ENCODE data around the gene IL18RAP.

IL18RAP gene

GRCh38 chr2:102422910-102423309, at the start of gene IL18RAP:
TSS of gene IL18RAP (plus strand) at chr2:102423160. CDS start at chr2:102423278, 118 bp downstream.
- DNase-seq = no peak

GRCh38 chr2:102376052-102376591, 46.8 kb upstream of the IL18RAP start:
- DNase-seq = no peak

GRCh38 chr2:102383722-102384121, 39.2 kb upstream of the IL18RAP start:
- no peak for DNase-seq

GRCh38 chr2:102385522-102385921, 37.4 kb upstream of the IL18RAP start:
- DNase-seq = no peak

- DNase-seq = no peak
Observed at GRCh38 chr2:102386004-102386403, 37.0 kb upstream of the IL18RAP start.

DNA sequence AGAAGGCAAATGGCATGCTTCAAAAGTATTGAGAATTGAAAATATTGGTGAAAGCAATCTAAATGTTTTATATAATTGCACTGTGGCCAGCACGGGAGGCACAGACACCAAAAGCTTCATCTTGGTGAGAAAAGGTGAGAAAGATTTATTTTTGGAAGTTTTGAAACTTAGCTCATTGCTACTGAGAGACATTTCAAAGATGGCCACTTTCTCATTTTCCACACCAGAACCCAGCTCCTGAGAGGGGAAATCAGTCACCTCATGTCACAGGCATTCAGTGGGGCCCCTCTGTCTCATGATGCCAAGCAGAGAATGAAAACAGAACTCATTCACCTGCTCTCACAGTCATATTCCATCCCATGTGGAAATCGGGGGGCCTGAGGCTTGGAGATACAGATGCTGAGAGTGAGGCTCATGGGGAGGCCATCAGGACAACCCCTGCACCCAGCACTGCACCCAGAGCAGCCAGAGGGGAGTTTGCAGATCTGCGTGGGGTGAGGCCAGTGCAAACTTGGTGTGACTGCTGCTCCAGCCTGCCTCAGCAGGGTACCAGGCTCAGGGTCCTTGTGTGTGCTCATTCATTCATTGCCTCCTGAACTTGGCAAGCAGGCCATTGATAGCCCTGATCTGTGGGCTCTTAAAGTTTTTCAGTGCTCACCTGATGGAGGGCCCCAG, 36.0 kb upstream of the IL18RAP start:
- DNase-seq = no peak

DNA sequence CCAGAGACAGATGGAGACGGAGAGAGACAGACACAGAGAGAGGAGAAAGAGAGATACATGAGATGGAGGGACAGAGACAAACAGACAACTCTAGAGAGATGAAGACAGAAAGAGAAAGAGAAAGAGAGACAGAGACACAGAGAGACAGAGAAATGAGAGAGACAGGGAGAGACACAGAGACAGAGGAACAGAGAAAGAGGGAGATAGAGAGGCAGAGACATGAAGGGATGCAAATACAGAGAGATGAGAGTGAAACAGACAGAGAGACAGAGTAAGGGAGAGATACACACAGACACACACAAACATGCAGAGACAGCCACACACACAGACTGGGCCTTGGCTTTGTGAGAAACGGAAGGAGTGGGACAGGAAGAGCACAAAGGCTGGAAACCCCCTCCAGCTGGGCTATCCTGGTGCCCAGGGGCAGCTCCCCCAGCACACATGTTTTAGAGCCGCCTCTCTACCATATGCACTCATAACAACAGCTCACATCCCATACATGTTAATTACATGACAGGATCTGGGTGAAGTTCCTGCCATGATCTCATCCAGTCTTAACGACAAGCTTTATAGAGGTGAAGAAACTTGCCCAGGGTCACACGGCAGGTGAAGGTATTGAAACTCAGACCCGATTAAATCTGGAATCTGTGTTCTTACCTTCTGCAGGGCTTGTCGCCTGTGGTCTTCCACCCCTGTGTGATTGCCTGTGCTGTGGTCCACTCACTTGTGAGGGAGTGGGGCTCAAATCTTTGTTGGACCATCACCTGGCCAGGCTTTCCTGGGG, 35.0 kb upstream of the IL18RAP start:
- no peak for DNase-seq

GRCh38 chr2:102391565-102391964, 31.4 kb upstream of the IL18RAP start:
- no peak for DNase-seq

DNA sequence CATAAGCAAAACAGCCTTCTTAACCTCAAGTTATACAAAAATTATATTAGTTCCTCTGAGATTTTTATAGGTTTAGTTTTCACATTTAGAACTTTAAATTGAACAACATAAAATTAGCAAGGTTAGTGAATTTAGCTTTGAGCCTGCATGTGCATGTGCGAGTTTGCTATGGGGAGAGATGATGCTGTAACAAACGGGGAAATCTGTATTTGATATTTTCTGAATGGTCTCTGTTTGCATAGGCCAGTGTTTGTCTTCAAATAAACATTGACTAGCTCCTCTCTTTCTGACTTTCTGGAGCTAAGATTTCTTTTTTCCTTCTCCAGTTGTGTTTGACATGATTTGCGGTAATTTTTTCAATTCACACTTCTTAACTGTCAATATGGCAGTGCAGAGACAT, 30.9 kb upstream of the IL18RAP start:
- no peak for DNase-seq

GRCh38 chr2:102392942-102393341, 30.0 kb upstream of the IL18RAP start:
- no peak for DNase-seq

DNA sequence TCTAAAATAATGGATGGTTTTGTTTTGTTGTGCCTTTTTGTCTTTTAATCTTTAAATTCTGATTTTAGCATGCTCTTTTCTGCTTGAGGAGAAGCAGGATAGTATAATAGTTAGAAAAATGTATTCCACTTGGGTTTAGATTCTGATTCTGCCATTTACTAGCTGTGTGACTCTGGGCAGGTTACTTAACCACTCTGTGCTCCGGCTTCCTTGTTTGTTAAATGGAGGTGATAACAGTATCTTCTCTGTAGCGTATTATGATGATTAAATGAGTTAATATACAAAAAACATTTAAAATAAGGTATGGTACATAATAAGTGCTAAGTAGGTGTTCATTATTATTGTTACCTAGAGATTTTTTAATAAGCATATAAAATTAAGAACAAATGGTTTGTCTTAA, 26.9 kb upstream of the IL18RAP start:
- no peak for DNase-seq

DNA sequence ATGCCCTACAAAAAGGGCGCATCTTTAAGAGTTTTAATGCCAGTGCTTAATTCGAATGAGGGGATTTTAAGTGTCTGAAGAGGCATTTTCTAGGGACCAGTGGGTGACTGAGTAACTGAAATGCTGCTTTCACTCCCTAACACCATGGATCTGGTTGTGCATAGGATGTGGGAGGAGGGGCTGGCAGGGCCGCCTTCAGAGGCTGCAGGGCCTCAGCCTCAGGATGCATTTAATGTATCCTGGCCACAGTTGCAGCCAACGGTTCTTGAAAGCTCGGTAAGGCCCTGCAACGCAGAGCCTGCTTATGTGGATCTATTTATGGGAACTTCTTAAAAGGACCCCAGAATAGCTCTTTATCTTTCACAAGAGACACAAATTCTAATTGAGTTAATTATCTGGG, 25.8 kb upstream of the IL18RAP start:
- no peak for DNase-seq

DNA sequence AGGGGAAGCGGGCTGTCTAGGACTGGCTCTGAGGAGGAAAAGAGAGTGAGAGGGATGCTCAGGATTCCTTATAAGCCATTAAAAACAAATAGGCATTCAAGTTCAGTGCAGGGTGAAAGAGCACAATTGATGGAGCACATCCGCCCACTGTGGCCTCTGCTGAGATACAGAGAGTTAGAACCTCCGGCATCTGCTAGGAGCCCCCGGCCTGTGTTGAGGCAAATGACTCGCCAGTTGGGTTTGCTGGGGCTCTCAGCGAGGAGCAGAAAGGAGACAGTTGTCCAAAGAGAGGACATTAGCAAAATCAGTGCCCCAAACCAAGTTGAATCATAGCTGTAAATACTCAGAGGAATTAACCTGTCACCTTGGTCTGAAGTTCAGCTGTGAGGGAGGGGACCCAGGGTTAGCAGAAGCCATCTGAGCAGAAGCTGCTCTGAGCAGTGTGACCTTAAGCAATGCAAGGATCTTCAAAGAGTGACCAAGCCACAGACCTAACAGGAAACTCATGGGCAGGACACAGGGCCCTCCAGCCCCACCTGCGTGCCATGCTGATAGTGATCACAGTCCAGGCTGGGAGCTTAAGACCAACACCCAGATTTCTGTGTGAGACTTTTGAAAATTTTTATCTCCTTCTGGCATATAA, 23.3 kb upstream of the IL18RAP start:
- no peak for DNase-seq

DNA sequence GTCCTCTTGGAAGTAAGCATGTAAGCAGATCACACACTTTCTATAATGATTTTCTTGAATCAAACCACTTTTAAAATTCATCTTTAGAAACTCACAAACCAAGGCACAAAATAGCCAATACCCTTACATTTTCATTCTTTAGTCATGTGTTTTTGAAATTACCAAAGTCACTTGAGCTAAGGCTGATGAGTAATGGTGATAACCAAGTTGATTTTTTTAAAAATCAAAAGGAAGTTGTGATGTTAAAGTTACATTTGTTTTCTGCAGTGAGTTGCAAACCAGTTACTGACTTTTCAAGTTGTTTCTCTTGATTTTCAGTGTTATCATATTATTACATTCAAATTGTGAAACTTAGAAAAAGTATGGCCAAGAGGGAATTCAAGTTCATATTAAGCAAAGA, 21.5 kb upstream of the IL18RAP start:
- DNase-seq = no peak

DNA sequence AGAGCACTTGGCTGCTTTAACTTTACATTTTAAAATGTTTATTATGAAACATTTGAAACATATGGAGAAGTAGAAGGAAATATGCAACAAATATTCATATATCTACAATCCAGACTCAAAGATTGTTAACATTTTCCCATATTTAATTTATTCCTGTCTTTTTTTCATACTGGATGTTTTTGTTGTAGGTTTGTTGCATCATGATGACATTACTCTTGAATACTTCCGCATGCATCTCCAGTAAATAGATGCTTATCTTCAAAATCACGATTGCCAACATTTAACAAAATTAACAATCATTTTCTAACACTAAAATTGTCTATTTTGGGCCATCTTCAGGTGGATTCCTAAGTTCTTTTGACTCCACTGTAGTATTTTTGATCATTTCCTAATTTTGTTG, 21.1 kb upstream of the IL18RAP start:
- DNase-seq = no peak

- DNase-seq = no peak
Observed at GRCh38 chr2:102410952-102411351, 12.0 kb upstream of the IL18RAP start.

- DNase-seq = no peak
Observed at GRCh38 chr2:102412199-102412598, 10.8 kb upstream of the IL18RAP start.

- no peak for DNase-seq
Observed at GRCh38 chr2:102417946-102418345, 5.0 kb upstream of the IL18RAP start.

DNA sequence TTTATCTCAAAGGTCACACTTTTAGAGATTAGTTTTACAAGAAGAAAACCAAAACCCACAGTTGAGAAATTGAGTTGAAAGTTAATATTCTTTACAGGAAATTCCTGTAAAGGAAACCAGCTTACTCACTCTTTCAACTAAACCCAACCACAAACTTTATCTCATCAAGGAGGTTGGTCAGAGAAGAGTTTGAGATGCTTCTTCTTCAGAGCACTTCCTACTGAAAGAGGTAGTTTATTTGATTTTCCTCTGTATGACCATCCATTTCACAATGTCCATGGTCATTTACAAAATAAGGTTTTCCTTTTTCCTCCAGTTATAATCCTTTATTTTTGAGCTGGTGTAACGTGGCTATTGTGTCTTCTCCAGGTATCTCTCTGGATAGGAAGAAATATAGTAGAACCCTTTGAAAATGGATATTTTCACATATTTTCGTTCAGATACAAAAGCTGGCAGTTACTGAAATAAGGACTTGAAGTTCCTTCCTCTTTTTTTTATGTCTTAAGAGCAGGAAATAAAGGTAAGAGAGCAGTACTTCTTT, 4.5 kb upstream of the IL18RAP start:
- DNase-seq = no peak

- no peak for DNase-seq
Observed at GRCh38 chr2:102420290-102420689, 2.7 kb upstream of the IL18RAP start.

DNA sequence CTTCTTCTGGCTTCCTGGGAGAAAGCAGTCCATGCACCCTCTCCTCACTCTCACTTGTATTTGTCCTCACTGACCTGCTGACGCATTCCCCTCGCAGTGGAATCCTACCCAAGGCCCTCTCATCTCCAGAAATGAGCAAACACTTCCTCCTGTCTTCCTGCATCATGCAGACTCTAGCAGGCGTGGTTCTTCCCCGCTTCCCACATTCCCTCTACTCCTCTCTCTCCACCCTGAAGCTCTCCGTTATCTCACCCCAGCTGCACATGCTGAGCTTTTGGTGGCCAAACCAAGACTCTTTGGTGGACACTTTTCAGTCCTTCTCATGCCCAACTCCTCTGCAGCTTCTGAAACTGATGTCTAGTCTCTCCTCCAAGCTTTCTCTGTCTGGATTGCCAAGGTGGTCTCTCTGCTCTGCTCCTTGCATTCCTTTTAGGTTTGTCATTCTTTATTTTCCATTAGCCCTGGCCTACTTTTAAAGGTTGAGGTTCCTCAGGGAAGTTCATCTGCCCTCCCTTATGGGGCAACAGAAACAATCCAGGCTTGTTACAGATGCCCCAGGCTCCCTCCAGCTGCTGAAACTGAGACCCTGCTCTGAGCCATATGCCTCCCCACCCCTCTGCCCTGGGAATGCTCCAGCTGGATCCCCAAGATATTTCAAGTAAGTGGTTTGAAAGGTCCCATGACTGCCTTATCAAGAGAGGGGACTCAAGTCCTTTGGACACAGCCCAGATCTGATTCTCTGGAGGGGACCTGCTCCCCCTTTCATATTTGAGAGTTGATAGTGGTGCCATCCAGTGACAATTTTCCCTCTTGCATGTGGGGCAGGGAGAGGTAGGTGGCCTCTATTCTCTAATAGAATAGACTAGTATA, 835 bp upstream of the IL18RAP start:
- DNase-seq = no peak

- DNase-seq = no peak
Observed at GRCh38 chr2:102423368-102423767, 408 bp downstream of the IL18RAP start.

DNA sequence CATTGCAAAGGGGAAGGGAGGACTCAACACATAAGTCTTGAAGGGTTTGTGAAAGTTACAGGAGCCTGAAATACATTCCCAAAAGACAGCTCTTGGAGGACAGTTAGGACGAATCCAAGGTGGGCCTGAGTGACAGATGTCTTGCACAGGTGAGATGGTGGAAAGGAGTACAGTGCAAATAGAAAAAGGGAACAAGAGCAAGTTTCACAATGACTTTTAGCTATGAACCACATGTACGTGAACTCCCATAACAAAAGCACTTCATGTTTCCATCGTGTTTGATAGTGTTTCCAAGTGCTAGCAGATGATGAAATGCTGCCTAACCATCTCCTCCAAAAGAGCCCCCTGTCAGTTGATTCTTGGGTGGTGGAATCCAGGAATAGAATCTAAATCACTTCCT, 1.8 kb downstream of the IL18RAP start:
- DNase-seq = no peak
